ENCODE measurements around the gene RIC1.
"Not testable (repeated sequence)": the region's sequence is repeated elsewhere in the genome, so short reads cannot be mapped to it uniquely, and the experiment has no call there.

The RIC1 gene

GRCh38 chr9:5764130-5764868 lies 135.4 kb downstream of the RIC1 start:
- ATAC-seq = peak; percentile 90
- no peaks in the 10 kb centered on the region for H3K9me3 Mint-ChIP-seq
- DNase-seq = peak in 1 of 2 donors; percentile 27
- H3K27me3 Mint-ChIP-seq = no peaks in the 10 kb centered on the region
- peaks cover 56% of the 10 kb centered on the region for H3K4me1 Mint-ChIP-seq
- H3K27ac Mint-ChIP-seq = peak overlapping the region; percentile 27 to 63
- H3K4me3 Mint-ChIP-seq = peak overlapping the region in 1 of 2 donors; percentile 47

DNA sequence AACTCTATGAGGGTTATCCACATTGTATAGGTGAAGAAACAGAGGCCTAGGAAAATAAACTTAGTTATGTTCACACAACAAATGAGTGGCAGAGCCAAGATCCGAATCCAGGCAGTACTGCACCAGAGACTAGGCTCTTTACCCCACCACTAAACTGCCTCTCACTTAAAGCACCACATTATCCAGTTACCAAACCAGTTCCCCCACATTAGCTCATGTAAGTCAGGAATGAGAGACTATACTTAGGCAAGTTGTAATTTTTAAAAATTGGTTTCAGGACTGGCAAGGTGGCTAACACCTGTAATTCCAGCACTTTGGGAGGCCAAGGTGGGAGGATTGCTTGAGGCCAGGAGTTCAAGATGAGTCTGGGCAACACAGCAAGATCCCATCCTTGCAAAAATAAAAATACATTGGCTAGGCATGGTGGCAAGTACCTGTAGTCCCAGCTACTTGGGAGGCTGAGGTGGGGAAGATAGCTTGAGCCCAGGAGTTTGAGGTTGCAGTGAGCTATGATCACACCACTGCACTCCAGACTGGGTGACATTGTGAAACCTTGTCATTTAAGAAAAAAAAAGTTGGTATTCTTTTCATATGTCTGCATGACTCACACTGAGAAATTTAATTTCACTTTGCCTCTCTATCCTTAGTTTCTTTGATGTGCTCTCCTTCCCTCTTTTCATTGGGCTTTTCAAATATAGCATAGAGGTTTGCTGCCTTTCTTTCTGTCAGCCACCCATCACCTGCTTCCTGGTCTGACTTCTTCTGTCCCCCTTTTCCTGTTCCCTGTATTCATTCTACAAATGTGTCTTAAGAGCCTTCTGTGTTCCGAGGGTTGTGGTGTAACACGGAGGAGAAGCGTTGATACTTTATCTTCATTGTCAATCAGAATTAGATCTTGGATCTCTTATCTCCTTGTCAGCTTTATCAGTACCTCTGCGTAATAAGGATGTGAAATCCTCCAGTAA lies 139.3 kb downstream of the RIC1 start:
- Mint-ChIP-seq H3K4me1 (peaks cover 48% of the 10 kb centered on the region), H3K4me3 (peak overlapping the region; percentile 20 to 38), H3K9me3 (no peaks in the 10 kb centered on the region), H3K27me3 (no peaks in the 10 kb centered on the region), H3K27ac (peak overlapping the region in 1 of 2 donors; percentile 59)
- DNase-seq (peak; percentile 7 to 30), ATAC-seq (peak; percentile 91)

DNA sequence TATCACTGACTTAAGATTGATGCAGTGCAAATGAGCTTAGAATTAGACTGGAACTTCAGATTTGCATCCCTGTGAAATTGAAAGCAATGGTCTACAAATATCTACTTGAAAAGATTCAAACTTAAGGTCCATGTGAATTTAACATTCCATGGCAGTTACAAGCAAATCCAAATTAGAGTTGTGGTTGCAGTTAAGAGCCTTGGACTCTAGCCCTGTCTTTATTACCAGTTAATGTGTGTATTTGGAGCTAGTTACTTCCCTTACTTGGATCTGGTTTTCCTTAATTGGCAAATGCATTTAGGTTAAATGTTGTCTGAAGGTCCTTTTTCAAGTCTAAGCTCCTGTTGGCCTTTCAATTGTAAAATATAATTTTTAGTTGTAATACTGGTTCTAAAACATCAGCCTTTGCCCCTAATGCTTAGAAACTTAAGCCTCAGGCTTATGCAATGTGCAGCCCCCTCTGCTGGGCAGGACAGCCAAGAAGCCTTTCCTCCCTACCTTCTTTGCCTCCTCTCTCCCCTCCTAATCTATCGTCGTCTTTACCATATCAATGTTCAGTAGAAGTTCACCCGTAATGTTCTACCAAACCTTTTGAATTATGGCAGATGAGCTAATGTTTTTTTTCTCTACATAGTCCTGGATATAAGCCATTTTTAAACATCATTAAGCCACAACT lies 144.6 kb downstream of the RIC1 start:
- peak overlapping the region in 1 of 2 donors; percentile 35 for H3K27ac Mint-ChIP-seq
- no peak for ATAC-seq

DNA sequence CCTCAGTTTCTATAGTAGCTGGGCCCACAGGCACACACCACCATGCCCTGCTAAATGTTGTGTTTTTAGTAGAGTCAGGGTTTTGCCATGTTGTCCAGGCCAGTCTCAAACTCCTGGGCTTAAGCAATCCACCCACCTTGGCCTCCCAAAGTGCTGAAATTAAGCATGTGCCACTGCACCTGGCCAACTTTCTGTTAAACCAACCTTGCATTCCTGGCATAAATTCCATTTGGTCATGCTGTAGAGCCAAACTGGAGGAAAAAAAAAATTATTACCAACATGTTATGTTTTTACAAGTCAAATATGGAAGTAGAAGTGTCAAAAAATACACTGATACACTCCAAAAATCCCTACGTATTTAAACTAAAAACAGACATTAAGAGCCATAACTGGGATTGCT lies 149.9 kb downstream of the RIC1 start:
- DNase-seq (no peak), ATAC-seq (no peak)
- Mint-ChIP-seq H3K4me1 (no peaks in the 10 kb centered on the region), H3K27ac (no peak overlapping the region), H3K4me3 (no peak overlapping the region), H3K27me3 (no peaks in the 10 kb centered on the region), H3K9me3 (peaks cover 44 to 45% of the 10 kb centered on the region in 2 donors)

More for the DNA sequence above, 144.6 kb downstream of the RIC1 start:
- DNase-seq = no peak
- Mint-ChIP-seq H3K4me1 (peaks cover 9% of the 10 kb centered on the region), H3K27me3 (no peaks in the 10 kb centered on the region), H3K9me3 (peaks cover 4 to 5% of the 10 kb centered on the region in 2 donors), H3K4me3 (no peak overlapping the region)

DNA sequence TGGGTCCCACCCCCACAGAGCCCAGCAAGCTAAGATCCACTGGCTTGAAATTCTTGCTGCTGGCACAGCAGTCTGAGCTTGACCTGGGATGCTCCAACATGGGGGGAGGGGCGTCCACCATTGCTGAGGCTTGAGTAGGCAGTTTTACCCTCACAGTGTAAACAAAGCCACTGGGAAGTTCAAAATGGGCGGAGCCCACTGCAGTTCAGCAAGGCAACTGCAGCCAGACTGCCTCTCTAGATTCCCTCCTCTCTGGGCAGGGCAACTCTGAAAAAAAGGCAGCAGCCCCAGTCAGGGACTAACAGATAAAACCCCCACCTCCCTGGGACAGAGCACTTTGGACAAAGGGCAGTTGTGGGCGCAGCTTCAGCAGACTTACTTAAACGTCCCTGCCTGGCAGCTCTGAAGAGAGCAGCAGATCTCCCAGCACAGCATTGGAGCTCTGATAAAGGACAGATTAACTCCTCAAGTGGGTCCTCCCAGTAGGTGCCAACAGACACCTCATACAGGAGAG lies 150.9 kb downstream of the RIC1 start:
- not testable (repeated sequence) for ATAC-seq, H3K4me3 Mint-ChIP-seq, H3K27me3 Mint-ChIP-seq, H3K27ac Mint-ChIP-seq, DNase-seq, H3K4me1 Mint-ChIP-seq
- peaks cover 44 to 45% of the 10 kb centered on the region in 2 donors for H3K9me3 Mint-ChIP-seq

- Mint-ChIP-seq H3K4me1 (peaks cover 14% of the 10 kb centered on the region), H3K9me3 (peaks cover 40 to 42% of the 10 kb centered on the region in 2 donors)
- H3K4me3 Mint-ChIP-seq, DNase-seq, H3K27me3 Mint-ChIP-seq, ATAC-seq, H3K27ac Mint-ChIP-seq: not testable (repeated sequence)
These were observed 154.5 kb downstream of the RIC1 start for GRCh38 chr9:5783420-5783819.

DNA sequence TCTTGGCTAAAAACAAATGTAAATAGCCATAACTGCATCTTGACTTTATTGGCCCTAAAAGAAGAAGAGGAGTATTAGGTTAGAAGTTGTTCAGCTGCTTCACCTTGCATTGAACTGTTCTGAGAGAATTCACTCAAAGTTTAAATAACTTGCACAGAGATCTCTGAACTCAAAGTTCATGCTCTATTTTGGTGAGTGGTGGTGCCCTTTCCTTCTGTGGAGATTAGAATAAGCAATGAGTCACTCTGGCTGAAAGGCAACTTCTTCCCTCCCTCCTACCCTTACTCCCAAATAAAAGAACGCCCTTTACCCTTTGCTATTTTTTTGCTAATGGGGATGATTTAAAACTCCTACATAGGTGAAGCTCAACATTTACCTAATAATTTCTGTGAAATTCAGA lies 155.1 kb downstream of the RIC1 start:
- Mint-ChIP-seq H3K4me3 (no peak overlapping the region), H3K9me3 (peaks cover 36 to 37% of the 10 kb centered on the region in 2 donors), H3K27me3 (no peaks in the 10 kb centered on the region), H3K27ac (no peak overlapping the region), H3K4me1 (peaks cover 19% of the 10 kb centered on the region)
- ATAC-seq = no peak
- no peak for DNase-seq

DNA sequence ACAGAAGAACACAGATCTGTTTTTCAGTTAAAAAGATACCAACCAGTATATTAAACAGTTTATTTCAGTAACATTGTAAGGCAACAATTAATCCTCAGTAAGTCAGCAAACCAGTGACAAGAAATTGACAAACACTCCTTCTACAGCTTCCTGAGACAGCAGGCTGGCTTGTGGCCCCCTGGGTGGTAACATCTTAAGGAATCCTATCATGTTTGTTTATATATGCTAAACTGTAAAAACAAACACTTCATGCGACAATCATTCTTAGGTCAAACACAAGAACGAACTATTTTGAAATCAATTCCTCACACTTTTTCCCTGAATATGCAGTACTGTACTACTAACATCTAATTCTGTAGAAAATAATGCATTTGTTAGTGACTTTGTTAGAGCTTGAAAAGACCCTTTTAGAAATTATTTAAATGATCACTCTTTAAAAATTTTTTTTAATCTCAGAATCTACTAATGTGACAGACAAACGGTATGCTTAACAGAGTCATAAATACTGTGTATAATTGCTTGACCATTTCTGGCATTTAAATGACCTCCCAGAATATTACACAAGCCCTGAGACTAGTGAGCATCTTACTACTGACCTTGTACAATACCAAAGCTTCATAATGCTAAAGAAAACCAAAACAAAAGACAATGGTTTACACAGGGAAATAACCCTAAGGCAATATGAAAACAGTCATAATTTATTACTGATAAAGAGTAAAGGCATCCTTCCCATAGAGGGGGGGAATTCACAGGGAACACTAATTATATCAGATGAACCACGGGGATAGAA lies 155.8 kb downstream of the RIC1 start:
- Mint-ChIP-seq H3K4me3 (no peak overlapping the region), H3K27ac (peak overlapping the region in 1 of 2 donors; percentile 8), H3K4me1 (peaks cover 27% of the 10 kb centered on the region), H3K27me3 (no peaks in the 10 kb centered on the region), H3K9me3 (peaks cover 36% of the 10 kb centered on the region in 2 donors)
- no peak for ATAC-seq
- DNase-seq = no peak

GRCh38 chr9:5786370-5787127 lies 157.6 kb downstream of the RIC1 start:
- Mint-ChIP-seq H3K27me3 (no peaks in the 10 kb centered on the region), H3K9me3 (peaks cover 20% of the 10 kb centered on the region in 2 donors), H3K27ac (no peak overlapping the region), H3K4me3 (no peak overlapping the region), H3K4me1 (peaks cover 31% of the 10 kb centered on the region)
- DNase-seq (no peak), ATAC-seq (peak; percentile 18)

- H3K27ac Mint-ChIP-seq = peak overlapping the region in 1 of 2 donors; percentile 2
These were observed 158.3 kb downstream of the RIC1 start for GRCh38 chr9:5787220-5787619.

DNA sequence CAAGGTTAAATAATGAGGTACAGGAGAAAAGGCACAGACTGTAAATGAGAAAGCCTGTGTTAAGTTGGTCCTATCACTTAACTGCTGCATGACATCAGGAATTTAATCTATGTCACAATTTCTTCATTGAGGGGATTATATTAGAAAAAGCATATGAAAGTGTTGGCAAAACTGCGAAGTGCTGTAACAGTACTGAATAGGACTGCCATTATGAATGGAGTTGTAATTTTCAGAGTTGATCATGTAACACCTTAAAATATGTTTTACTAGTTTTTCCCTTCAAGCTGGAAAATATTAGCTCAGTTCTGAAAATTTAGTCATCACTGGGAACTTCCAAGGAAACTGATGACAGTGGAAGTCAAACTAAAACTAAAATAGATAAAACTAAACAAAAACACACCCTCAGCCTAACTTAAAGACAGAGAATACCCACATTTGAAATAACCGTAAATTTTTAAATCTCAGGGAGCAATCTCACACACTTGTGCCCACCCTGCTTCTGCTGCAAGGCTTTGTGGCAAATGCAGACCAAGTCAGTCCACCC lies 158.9 kb downstream of the RIC1 start:
- Mint-ChIP-seq H3K27ac (peak overlapping the region in 1 of 2 donors; percentile 2), H3K9me3 (peaks cover 7% of the 10 kb centered on the region in 2 donors), H3K4me3 (no peak overlapping the region), H3K27me3 (no peaks in the 10 kb centered on the region), H3K4me1 (peaks cover 38% of the 10 kb centered on the region)
- ATAC-seq (peak; percentile 26), DNase-seq (no peak)

More at GRCh38 chr9:5787220-5787619, 158.3 kb downstream of the RIC1 start:
- no peak for ATAC-seq
- peaks cover 37% of the 10 kb centered on the region for H3K4me1 Mint-ChIP-seq
- DNase-seq = no peak
- no peaks in the 10 kb centered on the region for H3K27me3 Mint-ChIP-seq
- H3K4me3 Mint-ChIP-seq = no peak overlapping the region
- peaks cover 13 to 14% of the 10 kb centered on the region in 2 donors for H3K9me3 Mint-ChIP-seq

GRCh38 chr9:5789489-5789888 lies 160.6 kb downstream of the RIC1 start:
- H3K27me3 Mint-ChIP-seq = no peaks in the 10 kb centered on the region
- peaks cover 55% of the 10 kb centered on the region for H3K4me1 Mint-ChIP-seq
- no peak overlapping the region for H3K4me3 Mint-ChIP-seq
- no peak overlapping the region for H3K27ac Mint-ChIP-seq
- no peak for DNase-seq
- ATAC-seq = no peak
- H3K9me3 Mint-ChIP-seq = no peaks in the 10 kb centered on the region

DNA sequence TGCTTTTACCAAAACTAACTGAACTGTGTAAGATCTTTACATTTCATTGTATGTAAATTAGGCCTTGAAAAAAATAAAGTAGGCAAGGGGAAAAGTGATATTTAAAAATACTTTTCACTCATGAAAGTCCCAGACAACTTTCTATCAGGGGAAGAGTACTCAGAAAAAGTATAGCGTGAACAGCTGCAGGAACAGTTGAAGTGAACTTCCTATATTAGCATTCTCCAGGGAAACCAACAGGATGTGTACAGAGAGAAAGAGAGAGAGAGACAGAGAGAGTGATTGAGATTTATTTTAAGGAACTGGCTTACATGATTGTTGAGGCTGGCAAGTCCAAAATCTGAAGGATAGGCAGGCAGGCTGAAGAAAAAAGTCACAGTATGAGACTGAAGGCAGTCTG lies 162.0 kb downstream of the RIC1 start:
- H3K27ac Mint-ChIP-seq = no peak overlapping the region
- H3K4me3 Mint-ChIP-seq = no peak overlapping the region
- peaks cover 56% of the 10 kb centered on the region for H3K4me1 Mint-ChIP-seq
- no peaks in the 10 kb centered on the region for H3K9me3 Mint-ChIP-seq
- DNase-seq (no peak), ATAC-seq (no peak)
- H3K27me3 Mint-ChIP-seq = no peaks in the 10 kb centered on the region

DNA sequence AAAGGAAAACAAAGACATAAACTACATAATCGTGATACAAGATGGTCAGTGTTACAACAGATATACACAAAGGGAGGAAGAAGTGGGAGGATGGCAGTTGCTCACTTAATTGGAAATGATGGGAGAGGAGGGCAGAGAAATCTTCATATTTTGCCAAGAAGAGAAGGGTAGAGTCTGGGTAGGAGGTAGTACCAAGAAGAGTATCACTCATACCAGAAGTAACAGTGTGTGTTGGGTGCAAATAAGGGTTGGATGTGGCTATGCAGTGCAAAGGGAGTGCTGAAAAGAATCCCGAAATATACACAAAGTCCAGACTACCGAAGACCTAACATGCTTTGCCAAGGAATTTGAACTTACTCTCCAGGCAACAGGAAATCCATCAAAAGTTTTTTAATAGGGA lies 163.0 kb downstream of the RIC1 start:
- no peak overlapping the region for H3K4me3 Mint-ChIP-seq
- peaks cover 56% of the 10 kb centered on the region for H3K4me1 Mint-ChIP-seq
- DNase-seq (no peak), ATAC-seq (no peak)
- H3K9me3 Mint-ChIP-seq = no peaks in the 10 kb centered on the region
- H3K27ac Mint-ChIP-seq = no peak overlapping the region
- H3K27me3 Mint-ChIP-seq = no peaks in the 10 kb centered on the region

All from stimulated activated naive CD8-positive, alpha-beta T cell treated with anti-CD3 and anti-CD28 coated beads, Interleukin-15, amount 100 ng/mL, for 72 hours (primary cell).